ENCODE measurements around the gene BARX1.
A peak's percentile ranks its signal among the peaks of the same experiment; 100 is the strongest.

The BARX1 gene

GRCh38 chr9:93955111-93955980, at the start of gene BARX1:
TSS of gene BARX1 (minus strand) at chr9:93955355. CDS start at chr9:93955146, 209 bp downstream.
- Mint-ChIP-seq H3K4me1 (peaks cover 56% of the 10 kb centered on the region), H3K36me3 (peaks cover 15% of the 10 kb centered on the region), H3K4me3 (peak within 1 kb of the TSS; percentile 65), H3K27me3 (peaks cover 96% of the 10 kb centered on the region), H3K27ac (peak within 1 kb of the TSS; percentile 34), H3K9me3 (peaks cover 4% of the 10 kb centered on the region)
- CTCF ChIA-PET: no interaction called here
- peak; percentile 56 for DNase-seq

GRCh38 chr9:94002316-94003140, 47.4 kb upstream of the BARX1 start:
- H3K27ac Mint-ChIP-seq: no peak overlapping the region
- no peaks in the 10 kb centered on the region for H3K4me1 Mint-ChIP-seq
- H3K27me3 Mint-ChIP-seq: peaks cover 6% of the 10 kb centered on the region
- no peaks in the 10 kb centered on the region for H3K36me3 Mint-ChIP-seq
- DNase-seq: peak; percentile 53
- H3K9me3 Mint-ChIP-seq: no peaks in the 10 kb centered on the region
- CTCF ChIA-PET: interaction anchor here (0.8 to 1.7 kb wide), 10 partner anchors 9 to 894 kb away, joined by 3 to 7 read pairs (median 4); no protein-coding TSS in a partner anchor
- H3K4me3 Mint-ChIP-seq: no peak overlapping the region

- Mint-ChIP-seq H3K27me3 (peaks cover 3% of the 10 kb centered on the region), H3K9me3 (no peaks in the 10 kb centered on the region), H3K36me3 (no peaks in the 10 kb centered on the region), H3K27ac (no peak overlapping the region), H3K4me1 (no peaks in the 10 kb centered on the region), H3K4me3 (no peak overlapping the region)
- no peak for DNase-seq
- CTCF ChIA-PET: no interaction called here
These were observed 41.7 kb upstream of the BARX1 start for GRCh38 chr9:93996863-93997262.

GRCh38 chr9:93996367-93996766, 41.2 kb upstream of the BARX1 start:
- Mint-ChIP-seq H3K4me1 (no peaks in the 10 kb centered on the region), H3K36me3 (no peaks in the 10 kb centered on the region), H3K27me3 (peaks cover 5% of the 10 kb centered on the region), H3K4me3 (no peak overlapping the region), H3K9me3 (no peaks in the 10 kb centered on the region), H3K27ac (no peak overlapping the region)
- no peak for DNase-seq
- CTCF ChIA-PET: no interaction called here

- peaks cover 5% of the 10 kb centered on the region for H3K9me3 Mint-ChIP-seq
- CTCF ChIA-PET: no interaction called here
- no peak overlapping the region for H3K27ac Mint-ChIP-seq
- H3K36me3 Mint-ChIP-seq: no peaks in the 10 kb centered on the region
- peaks cover 11% of the 10 kb centered on the region for H3K27me3 Mint-ChIP-seq
- no peak overlapping the region for H3K4me3 Mint-ChIP-seq
- H3K4me1 Mint-ChIP-seq: no peaks in the 10 kb centered on the region
- no peak for DNase-seq
These were observed 39.4 kb upstream of the BARX1 start for GRCh38 chr9:93994545-93994944.

GRCh38 chr9:93994132-93994531, 39.0 kb upstream of the BARX1 start:
- Mint-ChIP-seq H3K27ac (no peak overlapping the region), H3K4me3 (no peak overlapping the region), H3K27me3 (peaks cover 11% of the 10 kb centered on the region), H3K9me3 (peaks cover 5% of the 10 kb centered on the region), H3K4me1 (no peaks in the 10 kb centered on the region), H3K36me3 (no peaks in the 10 kb centered on the region)
- DNase-seq: no peak
- CTCF ChIA-PET: no interaction called here

- CTCF ChIA-PET: interaction anchor here (1.0 kb wide), 1 partner anchor 10 kb away, joined by 5 read pairs; no protein-coding TSS in a partner anchor
- Mint-ChIP-seq H3K27me3 (peaks cover 19% of the 10 kb centered on the region), H3K36me3 (no peaks in the 10 kb centered on the region), H3K27ac (no peak overlapping the region), H3K4me3 (no peak overlapping the region), H3K9me3 (peaks cover 5% of the 10 kb centered on the region), H3K4me1 (no peaks in the 10 kb centered on the region)
- DNase-seq: no peak
These were observed 37.7 kb upstream of the BARX1 start for GRCh38 chr9:93992830-93993229.

GRCh38 chr9:93990448-93990847, 35.3 kb upstream of the BARX1 start:
- Mint-ChIP-seq H3K4me1 (no peaks in the 10 kb centered on the region), H3K27me3 (peaks cover 24% of the 10 kb centered on the region), H3K36me3 (no peaks in the 10 kb centered on the region), H3K4me3 (no peak overlapping the region), H3K27ac (no peak overlapping the region), H3K9me3 (peaks cover 21% of the 10 kb centered on the region)
- DNase-seq: no peak
- CTCF ChIA-PET: interaction anchor here (1.2 kb wide), 1 partner anchor 13 kb away, joined by 3 read pairs; no protein-coding TSS in a partner anchor

GRCh38 chr9:93988056-93988455, 32.9 kb upstream of the BARX1 start:
- no peak overlapping the region for H3K27ac Mint-ChIP-seq
- H3K4me3 Mint-ChIP-seq: no peak overlapping the region
- peaks cover 21% of the 10 kb centered on the region for H3K9me3 Mint-ChIP-seq
- H3K4me1 Mint-ChIP-seq: no peaks in the 10 kb centered on the region
- H3K27me3 Mint-ChIP-seq: peaks cover 28% of the 10 kb centered on the region
- CTCF ChIA-PET: no interaction called here
- DNase-seq: no peak
- no peaks in the 10 kb centered on the region for H3K36me3 Mint-ChIP-seq

- no peak for DNase-seq
- H3K36me3 Mint-ChIP-seq: no peaks in the 10 kb centered on the region
- CTCF ChIA-PET: no interaction called here
- peaks cover 16% of the 10 kb centered on the region for H3K9me3 Mint-ChIP-seq
- peaks cover 27% of the 10 kb centered on the region for H3K27me3 Mint-ChIP-seq
- no peaks in the 10 kb centered on the region for H3K4me1 Mint-ChIP-seq
- H3K27ac Mint-ChIP-seq: no peak overlapping the region
- H3K4me3 Mint-ChIP-seq: no peak overlapping the region
These were observed 29.7 kb upstream of the BARX1 start for GRCh38 chr9:93984860-93985259.

GRCh38 chr9:93983875-93984274, 28.7 kb upstream of the BARX1 start:
- Mint-ChIP-seq H3K27me3 (peaks cover 30% of the 10 kb centered on the region), H3K4me1 (no peaks in the 10 kb centered on the region), H3K27ac (no peak overlapping the region), H3K36me3 (no peaks in the 10 kb centered on the region), H3K9me3 (peaks cover 15% of the 10 kb centered on the region), H3K4me3 (no peak overlapping the region)
- CTCF ChIA-PET: no interaction called here
- no peak for DNase-seq

GRCh38 chr9:93979721-93980120, 24.6 kb upstream of the BARX1 start:
- CTCF ChIA-PET: no interaction called here
- Mint-ChIP-seq H3K36me3 (no peaks in the 10 kb centered on the region), H3K9me3 (no peaks in the 10 kb centered on the region), H3K27ac (no peak overlapping the region), H3K4me1 (no peaks in the 10 kb centered on the region), H3K27me3 (peaks cover 28% of the 10 kb centered on the region), H3K4me3 (no peak overlapping the region)
- no peak for DNase-seq

- Mint-ChIP-seq H3K4me3 (no peak overlapping the region), H3K9me3 (peaks cover under 1% of the 10 kb centered on the region), H3K27ac (no peak overlapping the region), H3K4me1 (no peaks in the 10 kb centered on the region), H3K27me3 (peaks cover 25% of the 10 kb centered on the region), H3K36me3 (no peaks in the 10 kb centered on the region)
- no peak for DNase-seq
- CTCF ChIA-PET: interaction anchor here (1.0 kb wide), 1 partner anchor 296 kb away, joined by 3 read pairs; no protein-coding TSS in a partner anchor
These were observed 23.4 kb upstream of the BARX1 start for GRCh38 chr9:93978551-93978950.

- Mint-ChIP-seq H3K27ac (no peak overlapping the region), H3K36me3 (no peaks in the 10 kb centered on the region), H3K4me1 (no peaks in the 10 kb centered on the region), H3K27me3 (peaks cover 29% of the 10 kb centered on the region), H3K9me3 (peaks cover 10% of the 10 kb centered on the region), H3K4me3 (no peak overlapping the region)
- CTCF ChIA-PET: no interaction called here
- no peak for DNase-seq
These were observed 21.8 kb upstream of the BARX1 start for GRCh38 chr9:93976973-93977372.
